Keratinocyte (primary cell): ENCODE results near the gene SND1. TPM values are rescaled to one million over a fixed set of nuclear protein-coding genes. Genes with fewer than 3 reads are reported as not detected.

ENCODE experiments used
- DNase-seq: peaks from one replicate; pipeline ENCODE4 v3.0.0-alpha.2; 2011; ENCODE audit warnings: low read depth, missing footprints, low spot score
- FAIRE-seq: peaks from 2 replicates; lab custom pipeline; 2011; peaks lifted over from hg19 to GRCh38; lab: Jason Lieb, UNC
- H2AFZ ChIP-seq: 2 replicates; pipeline ENCODE4 v1.6.0; 2012; ENCODE audit warnings: low read length, control low read depth, inconsistent platforms; ENCODE audit not compliant: control insufficient read depth
- H3K27ac ChIP-seq: 2 replicates; pipeline ENCODE4 v1.5.1; 2011; ENCODE audit warnings: low read length; ENCODE audit not compliant: control insufficient read depth, insufficient read depth
- H3K27me3 ChIP-seq: 3 replicates; pipeline ENCODE4 v1.6.0; 2011; ENCODE audit warnings: low read length; ENCODE audit not compliant: control insufficient read depth, insufficient read depth; ENCODE audit errors: extremely low read depth
- H3K36me3 ChIP-seq, 2 experiments: 2 replicates in 1 of 2; 3 replicates in 1 of 2; pipeline ENCODE4 v1.5.1; 2011; ENCODE audit warnings: low read length in 2 of 2, mild to moderate bottlenecking in 1 of 2; ENCODE audit not compliant: control insufficient read depth in 2 of 2, insufficient read depth in 2 of 2; ENCODE audit errors: extremely low read depth in 1 of 2
- H3K4me1 ChIP-seq: 3 replicates; pipeline ENCODE4 v1.5.1; 2011; ENCODE audit warnings: low read length; ENCODE audit not compliant: control insufficient read depth, insufficient read depth; ENCODE audit errors: extremely low read depth
- H3K4me2 ChIP-seq: 3 replicates; pipeline ENCODE4 v1.6.0; 2011; ENCODE audit warnings: low read depth, low read length; ENCODE audit not compliant: control insufficient read depth, insufficient read depth; ENCODE audit errors: extremely low read depth
- H3K4me3 ChIP-seq, 3 experiments: fragments of 200-600 bp in 1 of 3; sonication (generic) in 1 of 3; 2 replicates in 2 of 3; 3 replicates in 1 of 3; pipeline ENCODE4 v1.5.1; 2011 to 2016; ENCODE audit warnings: low read length in 3 of 3, mild to moderate bottlenecking in 3 of 3, control low read depth in 2 of 3, inconsistent platforms in 1 of 3, low read depth in 1 of 3, mixed read lengths in 1 of 3, mixed run types in 1 of 3, moderate library complexity in 1 of 3; ENCODE audit not compliant: control insufficient read depth in 2 of 3, insufficient read depth in 2 of 3; ENCODE audit errors: extremely low read depth in 1 of 3
- H3K79me2 ChIP-seq: 2 replicates; pipeline ENCODE4 v1.6.0; 2012; ENCODE audit warnings: low read length; ENCODE audit not compliant: control insufficient read depth, insufficient read depth
- H3K9ac ChIP-seq: 3 replicates; pipeline ENCODE4 v1.6.0; 2011; ENCODE audit warnings: low read length; ENCODE audit not compliant: control insufficient read depth, insufficient read depth; ENCODE audit errors: extremely low read depth
- H3K9me1 ChIP-seq: 3 replicates; pipeline ENCODE4 v1.6.0; 2011; ENCODE audit warnings: low read length; ENCODE audit not compliant: control insufficient read depth, insufficient read depth; ENCODE audit errors: extremely low read depth
- H3K9me3 ChIP-seq: 2 replicates; pipeline ENCODE4 v1.5.1; 2012; ENCODE audit warnings: low read depth, low read length; ENCODE audit not compliant: control insufficient read depth
- H4K20me1 ChIP-seq: 3 replicates; pipeline ENCODE4 v1.6.0; 2011; ENCODE audit warnings: low read length; ENCODE audit not compliant: control insufficient read depth, insufficient read depth; ENCODE audit errors: extremely low read depth
- CTCF ChIP-seq, 3 experiments: IDR thresholded peaks in 1 of 3; conservative IDR thresholded peaks in 1 of 3; optimal IDR thresholded peaks in 1 of 3; 2 replicates in 2 of 3; 3 replicates in 1 of 3; pipeline versions ENCODE3 to v1.5.1; 2011; ENCODE audit warnings: low read length in 3 of 3, mild to moderate bottlenecking in 3 of 3, moderate library complexity in 2 of 3, control low read depth in 1 of 3, inconsistent platforms in 1 of 3; ENCODE audit not compliant: insufficient read depth in 2 of 3; ENCODE audit errors: extremely low read depth in 1 of 3
- EZH2 ChIP-seq: IDR thresholded peaks from one replicate; pipeline ENCODE4 v1.6.1; 2012; ENCODE audit warnings: inconsistent platforms, mild to moderate bottlenecking, low read length, moderate library complexity
- dilution Hi-C: fragments of 300-500 bp; cut with MboI; formaldehyde crosslinking; loops from one replicate; pipeline ENCODE4 v1.7.0; 2020; ENCODE audit warnings: low sequenced_read_pairs; ENCODE audit not compliant: extremely low pct_ligation_motif_present
- polyA plus RNA-seq, 5 experiments: library from polyadenylated mRNA; depleted of rRNA in 3 of 5; stranded (reverse) in 3 of 5; stranded (forward) in 1 of 5; unstranded in 1 of 5; fragments of >200 nt; gene quantifications; 1 replicate in 1 of 5; 2 replicates in 3 of 5; 3 replicates in 1 of 5; pipeline versions ENCODE4 v1.2.1 to v1.2.3, GENCODE V29; 2011 to 2012; ENCODE audit warnings: missing spikeins in 2 of 5, low read depth in 1 of 5, low replicate concordance in 1 of 5

The SND1 gene
- polyA plus RNA-seq, 1 donor (not counting 4 experiments of a cell fraction or from before 2014, with no cell fraction given), result 140 TPM

DNA sequence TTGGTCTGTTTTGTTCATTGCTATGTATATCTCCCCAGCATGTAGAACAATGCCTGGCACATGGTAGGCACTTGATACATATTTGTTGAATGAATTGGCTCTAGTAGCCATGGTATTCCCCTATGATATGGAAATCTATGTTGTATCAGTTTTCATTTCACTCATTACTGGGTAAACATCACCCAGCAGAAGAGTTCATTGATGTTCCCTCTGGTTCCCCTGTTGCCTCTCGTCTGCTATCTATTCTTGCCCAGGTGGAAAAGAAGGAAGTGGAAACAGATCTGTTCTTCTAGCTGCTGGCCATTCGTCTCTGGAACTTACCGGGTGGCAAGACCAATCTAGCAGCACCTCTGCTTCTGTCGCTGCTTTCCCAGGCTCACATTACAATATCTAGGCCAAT lies 307.8 kb downstream of the SND1 start:
- no peak overlapping the region for H3K27ac ChIP-seq
- peaks cover 5% of the 10 kb centered on the region for H3K79me2 ChIP-seq
- peaks cover 10 to 14% of the 10 kb centered on the region in 2 experiments for H3K36me3 ChIP-seq
- H3K4me2 ChIP-seq, result no peak overlapping the region
- H3K9me3 ChIP-seq, result no peaks in the 10 kb centered on the region
- no peak overlapping the region for H3K4me3 ChIP-seq
- peaks cover 2% of the 10 kb centered on the region for H4K20me1 ChIP-seq
- dilution Hi-C loops, result no loop called here
- no peak overlapping the region for H2AFZ ChIP-seq
- no peak for TF ChIP-seq CTCF (optimal IDR thresholded peaks at IDR 0.05 in 1 of 3, IDR thresholded peaks at IDR 0.05 in 1 of 3, conservative IDR thresholded peaks at IDR 0.05 in 1 of 3; ENCODE audit: extremely low read depth in 1 of 3, insufficient read depth in 2 of 3, low read length in 3 of 3)
- TF ChIP-seq EZH2, result no peak
- no peak for DNase-seq
- no peak overlapping the region for H3K9ac ChIP-seq
- no peaks in the 10 kb centered on the region for H3K27me3 ChIP-seq
- FAIRE-seq, result no peak
- H3K4me1 ChIP-seq, result no peaks in the 10 kb centered on the region
- H3K9me1 ChIP-seq, result no peaks in the 10 kb centered on the region

DNA sequence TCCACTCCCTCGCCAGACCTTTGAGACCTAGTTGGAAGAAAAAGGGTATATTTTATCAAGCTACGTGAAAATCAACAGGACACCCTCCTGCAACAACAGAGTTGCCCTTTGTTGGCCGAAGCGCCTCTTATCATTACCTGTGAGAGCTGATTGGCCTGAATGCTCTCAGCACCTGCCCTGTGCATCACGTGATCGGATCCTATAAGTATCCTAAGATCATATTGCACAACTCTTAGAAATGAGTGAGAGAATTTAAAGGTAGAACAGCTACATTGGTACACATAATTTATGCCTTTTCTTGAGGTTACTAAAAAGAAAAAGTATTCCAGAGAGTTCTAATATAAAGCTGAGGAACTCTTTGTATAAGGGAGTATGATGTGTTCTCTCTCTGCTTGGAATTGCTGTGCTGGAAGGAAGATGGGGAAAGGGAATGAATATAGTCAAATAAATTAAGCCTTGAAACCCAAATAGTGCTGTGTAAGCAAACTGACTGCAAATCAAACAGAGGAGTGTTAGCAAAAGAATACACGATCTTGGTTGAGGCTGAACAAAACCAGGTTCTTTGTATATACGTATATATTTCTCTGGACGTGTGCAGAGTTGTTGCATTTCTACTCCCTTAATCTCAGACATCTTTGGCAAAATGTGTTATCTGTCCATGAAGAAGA lies 309.9 kb downstream of the SND1 start:
- peaks cover 8 to 10% of the 10 kb centered on the region in 2 experiments for H3K36me3 ChIP-seq
- peaks cover 5% of the 10 kb centered on the region for H3K79me2 ChIP-seq
- H3K4me3 ChIP-seq, result no peak overlapping the region
- H3K9ac ChIP-seq, result no peak overlapping the region
- no peaks in the 10 kb centered on the region for H3K27me3 ChIP-seq
- dilution Hi-C loops, result no loop called here
- peaks cover 2% of the 10 kb centered on the region for H4K20me1 ChIP-seq
- DNase-seq (no peak), FAIRE-seq (no peak)
- H3K27ac ChIP-seq, result no peak overlapping the region
- TF ChIP-seq CTCF (optimal IDR thresholded peaks at IDR 0.05 in 1 of 3, IDR thresholded peaks at IDR 0.05 in 1 of 3, conservative IDR thresholded peaks at IDR 0.05 in 1 of 3; ENCODE audit: extremely low read depth in 1 of 3, insufficient read depth in 2 of 3, low read length in 3 of 3) (no peak), EZH2 (no peak)
- H3K9me3 ChIP-seq, result no peaks in the 10 kb centered on the region
- H2AFZ ChIP-seq, result no peak overlapping the region
- H3K4me2 ChIP-seq, result no peak overlapping the region
- H3K9me1 ChIP-seq, result no peaks in the 10 kb centered on the region
- no peaks in the 10 kb centered on the region for H3K4me1 ChIP-seq
